Stomach (tissue), 9 donors: ENCODE results near the gene MYRIP. TPM values are rescaled to one million over a fixed set of nuclear protein-coding genes. Genes with fewer than 3 reads are reported as not detected.
"Not testable (repeated sequence)": the region's sequence is repeated elsewhere in the genome, so short reads cannot be mapped to it uniquely, and the experiment has no call there.

Source experiments
- DNase-seq, 2 donors: peaks; one replicate each; pipeline versions ENCODE4 v3.0.0 to v3.0.0-alpha.2; 2013 to 2019
- H3K27ac ChIP-seq, 5 donors: fragments of 200-600 bp in 4 of 5; sonication (generic) in 4 of 5; one replicate each; pipeline ENCODE4 v1.5.1; 2013 to 2019; ENCODE audit warnings: mild to moderate bottlenecking in 1 of 5, moderate library complexity in 1 of 5
- H3K27me3 ChIP-seq, 3 donors: fragments of 200-600 bp; sonication (generic); one replicate each; pipeline ENCODE4 v1.5.1; 2017 to 2019; ENCODE audit warnings: mixed run types in 1 of 3
- H3K36me3 ChIP-seq, 4 donors: fragments of 200-600 bp; sonication (generic); 1 replicate in 3 of 4; 2 replicates in 1 of 4; pipeline ENCODE4 v1.5.1; 2016 to 2019
- H3K4me1 ChIP-seq, 4 donors: fragments of 200-600 bp; sonication (generic); one replicate each; pipeline ENCODE4 v1.5.1; 2016 to 2019
- H3K4me3 ChIP-seq, 4 donors: fragments of 200-600 bp; sonication (generic) in 3 of 4; one replicate each; pipeline ENCODE4 v1.5.1; 2016 to 2019; ENCODE audit warnings: mild to moderate bottlenecking in 1 of 4
- H3K9me3 ChIP-seq, 4 donors: fragments of 200-600 bp; sonication (generic); one replicate each; pipeline ENCODE4 v1.5.1; 2016 to 2019
- EP300 ChIP-seq: sonication (generic); formaldehyde crosslinking; IDR thresholded peaks from one replicate; pipeline ENCODE4 v1.6.1; 2017; ENCODE audit warnings: antibody characterized with exemption
- POLR2A ChIP-seq, 4 donors: fragments of 450-650 bp; IDR thresholded peaks; one replicate each; pipeline ENCODE4 v1.6.1; 2016; ENCODE audit warnings: antibody characterized with exemption in 4 of 4, control low read depth in 2 of 4, mild to moderate bottlenecking in 1 of 4, moderate library complexity in 1 of 4
- POLR2AphosphoS5 ChIP-seq, 3 donors: sonication (generic); formaldehyde crosslinking; IDR thresholded peaks; one replicate each; pipeline ENCODE4 v1.6.1; 2016; ENCODE audit warnings: antibody characterized with exemption in 3 of 3
- WGBS, 5 donors: extraction: QIAGEN DNeasy Blood & Tissue Kit in 3 of 5; methylation state at CpG; one replicate each; pipeline versions ENCODE4 v1.1.5 to v1.1.7; 2013 to 2018; 5-methylcytosine and 5-hydroxymethylcytosine counted together
- intact Hi-C: fragments of 100-400 bp; cut with DNase I; formaldehyde crosslinking; loops from one replicate; pipeline ENCODE4 v1.15.1; 2023; ENCODE audit warnings: low total_unique reads
- polyA plus RNA-seq, 3 donors: library from polyadenylated mRNA; stranded (reverse); fragments of 200-250 nt; gene quantifications; one replicate each; pipeline ENCODE4 v1.2.3, GENCODE V29; 2013
- total RNA-seq, 5 donors: library from RNA; depleted of rRNA; stranded (reverse); fragments of >200 nt; gene quantifications; one replicate each; pipeline versions ENCODE4 v1.1.0 to v1.2.3, GENCODE V29; 2014 to 2016
- TF ChIP-seq, protein P1 (sequence below), 7 experiments: fragments of 450-650 bp in 4 of 7; fragments of 200-600 bp in 3 of 7; sonication (generic) in 3 of 7; IDR thresholded peaks; one replicate each; pipeline ENCODE4 v1.5.1; 2016 to 2019; ENCODE audit warnings: antibody characterized with exemption in 7 of 7, control low read depth in 2 of 7, mild to moderate bottlenecking in 1 of 7
- donor health status: healthy with polysubstance abuse.
- donor health status: Bipolar disorder and iron deficiency.
- donor health status: healthy.

MYRIP gene
- total and polyA plus RNA-seq, 8 donors, result 1.8 to 20.6 (median 6.8) TPM

- WGBS, 5 donors, result 85 to 100% (median 96%) methylated on average over 1 of the region's 1 CpG
- no peak for TF ChIP-seq EP300
- no peak for TF ChIP-seq POLR2A (IDR thresholded peaks at IDR 0.05)
- TF ChIP-seq POLR2AphosphoS5 (IDR thresholded peaks at IDR 0.05), result no peak
- TF ChIP-seq, protein P1, sequence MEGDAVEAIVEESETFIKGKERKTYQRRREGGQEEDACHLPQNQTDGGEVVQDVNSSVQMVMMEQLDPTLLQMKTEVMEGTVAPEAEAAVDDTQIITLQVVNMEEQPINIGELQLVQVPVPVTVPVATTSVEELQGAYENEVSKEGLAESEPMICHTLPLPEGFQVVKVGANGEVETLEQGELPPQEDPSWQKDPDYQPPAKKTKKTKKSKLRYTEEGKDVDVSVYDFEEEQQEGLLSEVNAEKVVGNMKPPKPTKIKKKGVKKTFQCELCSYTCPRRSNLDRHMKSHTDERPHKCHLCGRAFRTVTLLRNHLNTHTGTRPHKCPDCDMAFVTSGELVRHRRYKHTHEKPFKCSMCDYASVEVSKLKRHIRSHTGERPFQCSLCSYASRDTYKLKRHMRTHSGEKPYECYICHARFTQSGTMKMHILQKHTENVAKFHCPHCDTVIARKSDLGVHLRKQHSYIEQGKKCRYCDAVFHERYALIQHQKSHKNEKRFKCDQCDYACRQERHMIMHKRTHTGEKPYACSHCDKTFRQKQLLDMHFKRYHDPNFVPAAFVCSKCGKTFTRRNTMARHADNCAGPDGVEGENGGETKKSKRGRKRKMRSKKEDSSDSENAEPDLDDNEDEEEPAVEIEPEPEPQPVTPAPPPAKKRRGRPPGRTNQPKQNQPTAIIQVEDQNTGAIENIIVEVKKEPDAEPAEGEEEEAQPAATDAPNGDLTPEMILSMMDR (IDR thresholded peaks at IDR 0.05), result no peak
These were observed 261.4 kb downstream of the MYRIP start for GRCh38 chr3:40070816-40071215.

DNA sequence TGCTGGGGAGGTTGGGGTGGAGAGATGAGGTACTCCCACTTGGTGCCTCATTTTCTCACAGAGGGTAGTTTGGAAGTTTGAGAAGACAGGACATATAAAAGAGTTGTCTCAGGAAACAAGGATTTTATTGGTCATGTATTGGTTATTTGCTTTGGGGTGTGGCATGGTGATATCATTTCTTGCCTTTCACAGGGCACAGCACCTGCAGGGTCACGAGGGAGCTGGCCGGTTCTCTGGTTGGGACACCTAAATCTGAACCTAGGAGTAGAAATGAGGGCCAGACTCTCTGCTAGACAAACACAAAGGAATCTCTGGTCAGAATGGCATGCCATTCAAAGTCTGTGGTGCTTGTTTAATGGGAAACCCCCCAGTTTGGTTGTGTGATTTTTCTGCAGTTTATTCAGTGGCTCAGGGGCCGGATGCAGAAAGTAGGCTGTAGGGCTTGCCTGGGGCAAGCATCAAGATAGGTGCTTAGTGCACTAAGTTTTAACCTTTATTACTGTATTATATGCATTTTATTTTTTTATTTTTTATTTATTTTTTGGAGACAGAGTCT is 262.4 kb downstream of the MYRIP start:
- 45 to 64% (median 61%) methylated on average over 3 of the region's 3 CpGs for WGBS, 5 donors

More at GRCh38 chr3:40070816-40071215, 261.4 kb downstream of the MYRIP start:
- intact Hi-C loops, result no loop called here
- H3K27me3 ChIP-seq, result no peaks in the 10 kb centered on the region
- H3K4me1 ChIP-seq, result no peaks in the 10 kb centered on the region
- no peak overlapping the region for H3K27ac ChIP-seq
- H3K9me3 ChIP-seq, result no peaks in the 10 kb centered on the region
- H3K4me3 ChIP-seq, result no peak overlapping the region
- no peak for DNase-seq
- no peaks in the 10 kb centered on the region for H3K36me3 ChIP-seq

GRCh38 chr3:40073310-40074007 is 264.1 kb downstream of the MYRIP start:
- 71 to 87% (median 76%) methylated on average over 11 of the region's 11 CpGs for WGBS, 5 donors
- DNase-seq, result no peak
- intact Hi-C loops, result no loop called here
- no peaks in the 10 kb centered on the region for H3K27me3 ChIP-seq
- H3K4me3 ChIP-seq, result no peak overlapping the region
- no peak for TF ChIP-seq EP300
- TF ChIP-seq, protein P1 (IDR thresholded peaks at IDR 0.05), result no peak
- no peak for TF ChIP-seq POLR2A (IDR thresholded peaks at IDR 0.05)
- TF ChIP-seq POLR2AphosphoS5 (IDR thresholded peaks at IDR 0.05), result no peak
- no peaks in the 10 kb centered on the region for H3K36me3 ChIP-seq
- H3K9me3 ChIP-seq, result no peaks in the 10 kb centered on the region
- H3K4me1 ChIP-seq, result no peaks in the 10 kb centered on the region
- no peak overlapping the region for H3K27ac ChIP-seq

More for the DNA sequence above, 262.4 kb downstream of the MYRIP start:
- no peaks in the 10 kb centered on the region for H3K9me3 ChIP-seq
- H3K36me3 ChIP-seq, result no peaks in the 10 kb centered on the region
- no peak overlapping the region for H3K4me3 ChIP-seq
- H3K27ac ChIP-seq, result no peak overlapping the region
- no peak for TF ChIP-seq POLR2A (IDR thresholded peaks at IDR 0.05)
- TF ChIP-seq, protein P1 (IDR thresholded peaks at IDR 0.05), result no peak
- TF ChIP-seq POLR2AphosphoS5 (IDR thresholded peaks at IDR 0.05), result no peak
- no peak for TF ChIP-seq EP300
- no peak for DNase-seq
- no peaks in the 10 kb centered on the region for H3K4me1 ChIP-seq
- H3K27me3 ChIP-seq, result no peaks in the 10 kb centered on the region
- intact Hi-C loops, result no loop called here

DNA sequence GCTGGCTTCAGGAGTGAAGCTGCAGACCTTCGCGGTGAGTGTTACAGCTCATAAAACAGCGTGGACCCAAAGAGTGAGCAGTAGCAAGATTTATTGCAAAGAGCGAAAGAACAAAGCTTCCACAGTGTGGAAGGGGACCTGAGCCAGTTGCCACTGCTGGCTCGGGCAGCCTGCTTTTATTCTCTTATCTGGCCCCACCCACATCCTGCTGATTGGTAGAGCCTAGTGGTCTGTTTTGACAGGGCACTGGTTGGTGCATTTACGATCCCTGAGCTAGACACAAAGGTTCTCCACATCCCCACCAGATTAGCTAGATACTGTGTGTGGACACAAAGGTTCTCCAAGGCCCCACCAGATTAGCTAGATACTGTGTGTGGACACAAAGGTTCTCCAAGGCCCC is 267.7 kb downstream of the MYRIP start:
- intact Hi-C loops, DNase-seq, H3K27me3 ChIP-seq, H3K4me3 ChIP-seq, H3K9me3 ChIP-seq, H3K27ac ChIP-seq, H3K4me1 ChIP-seq, H3K36me3 ChIP-seq: not testable (repeated sequence)
- 69 to 85% (median 80%) methylated on average over 6 of the region's 6 CpGs for WGBS, 5 donors

GRCh38 chr3:40077828-40078492 is 268.6 kb downstream of the MYRIP start:
- WGBS, 5 donors, result 97 to 98% (median 98%) methylated on average over 32 to 41 of the region's 41 CpGs
- DNase-seq, H3K4me1 ChIP-seq, H3K9me3 ChIP-seq, H3K27ac ChIP-seq, H3K36me3 ChIP-seq, H3K4me3 ChIP-seq, H3K27me3 ChIP-seq, intact Hi-C loops: not testable (repeated sequence)
